ENCODE results near the gene SARM1.

DNA sequence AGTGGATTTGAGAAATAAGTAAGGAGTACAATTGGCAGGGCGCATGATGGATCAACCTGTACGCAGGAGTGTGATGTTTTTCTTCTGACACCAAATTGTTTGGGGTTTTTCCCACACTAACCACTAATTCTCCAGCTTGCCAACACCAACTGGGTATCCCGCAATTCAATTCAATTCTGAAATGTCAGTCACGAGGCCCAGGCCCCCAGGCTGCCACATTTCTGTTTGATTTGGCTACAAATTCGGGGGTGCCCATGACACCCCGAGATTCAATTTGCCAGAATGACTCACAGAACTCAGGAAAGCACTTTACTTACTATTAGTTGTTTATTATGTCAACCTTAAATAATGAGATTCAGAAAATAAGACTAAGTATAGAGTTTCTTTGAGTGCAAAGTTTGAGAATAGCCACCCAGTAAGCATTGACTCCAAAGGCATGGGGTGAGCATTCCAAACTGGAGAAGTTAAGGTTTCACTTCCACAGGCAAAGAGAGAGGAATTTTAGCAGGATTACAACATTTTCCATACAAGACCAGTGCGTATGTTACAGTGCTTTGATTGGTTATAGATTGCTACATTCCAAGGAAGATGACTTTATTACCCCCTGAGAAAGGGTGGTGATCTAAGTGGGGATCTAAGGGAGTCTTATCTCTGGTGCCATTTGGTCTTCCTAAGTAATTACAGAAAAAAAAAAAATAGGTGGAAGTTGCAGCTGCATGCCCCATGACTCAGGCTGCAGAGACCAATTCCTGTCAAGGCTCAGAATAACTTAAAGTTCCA, 23.0 kb downstream of the SARM1 start:
- TF ChIP-seq, protein P1, sequence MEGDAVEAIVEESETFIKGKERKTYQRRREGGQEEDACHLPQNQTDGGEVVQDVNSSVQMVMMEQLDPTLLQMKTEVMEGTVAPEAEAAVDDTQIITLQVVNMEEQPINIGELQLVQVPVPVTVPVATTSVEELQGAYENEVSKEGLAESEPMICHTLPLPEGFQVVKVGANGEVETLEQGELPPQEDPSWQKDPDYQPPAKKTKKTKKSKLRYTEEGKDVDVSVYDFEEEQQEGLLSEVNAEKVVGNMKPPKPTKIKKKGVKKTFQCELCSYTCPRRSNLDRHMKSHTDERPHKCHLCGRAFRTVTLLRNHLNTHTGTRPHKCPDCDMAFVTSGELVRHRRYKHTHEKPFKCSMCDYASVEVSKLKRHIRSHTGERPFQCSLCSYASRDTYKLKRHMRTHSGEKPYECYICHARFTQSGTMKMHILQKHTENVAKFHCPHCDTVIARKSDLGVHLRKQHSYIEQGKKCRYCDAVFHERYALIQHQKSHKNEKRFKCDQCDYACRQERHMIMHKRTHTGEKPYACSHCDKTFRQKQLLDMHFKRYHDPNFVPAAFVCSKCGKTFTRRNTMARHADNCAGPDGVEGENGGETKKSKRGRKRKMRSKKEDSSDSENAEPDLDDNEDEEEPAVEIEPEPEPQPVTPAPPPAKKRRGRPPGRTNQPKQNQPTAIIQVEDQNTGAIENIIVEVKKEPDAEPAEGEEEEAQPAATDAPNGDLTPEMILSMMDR (IDR thresholded peaks at IDR 0.05; ENCODE audit: poor library complexity, severe bottlenecking), result no peak
- TF ChIP-seq EZH2 (IDR thresholded peaks at IDR 0.05; ENCODE audit: borderline replicate concordance, insufficient read depth, low read length, poor library complexity, severe bottlenecking) (no peak), EP300 (conservative IDR thresholded peaks at IDR 0.05; ENCODE audit: poor library complexity, severe bottlenecking) (no peak), POLR2AphosphoS5 (IDR thresholded peaks at IDR 0.05) (no peak), TAF1 (IDR thresholded peaks at IDR 0.05; ENCODE audit: low read depth) (no peak)
- TF ChIP-seq, protein P2, sequence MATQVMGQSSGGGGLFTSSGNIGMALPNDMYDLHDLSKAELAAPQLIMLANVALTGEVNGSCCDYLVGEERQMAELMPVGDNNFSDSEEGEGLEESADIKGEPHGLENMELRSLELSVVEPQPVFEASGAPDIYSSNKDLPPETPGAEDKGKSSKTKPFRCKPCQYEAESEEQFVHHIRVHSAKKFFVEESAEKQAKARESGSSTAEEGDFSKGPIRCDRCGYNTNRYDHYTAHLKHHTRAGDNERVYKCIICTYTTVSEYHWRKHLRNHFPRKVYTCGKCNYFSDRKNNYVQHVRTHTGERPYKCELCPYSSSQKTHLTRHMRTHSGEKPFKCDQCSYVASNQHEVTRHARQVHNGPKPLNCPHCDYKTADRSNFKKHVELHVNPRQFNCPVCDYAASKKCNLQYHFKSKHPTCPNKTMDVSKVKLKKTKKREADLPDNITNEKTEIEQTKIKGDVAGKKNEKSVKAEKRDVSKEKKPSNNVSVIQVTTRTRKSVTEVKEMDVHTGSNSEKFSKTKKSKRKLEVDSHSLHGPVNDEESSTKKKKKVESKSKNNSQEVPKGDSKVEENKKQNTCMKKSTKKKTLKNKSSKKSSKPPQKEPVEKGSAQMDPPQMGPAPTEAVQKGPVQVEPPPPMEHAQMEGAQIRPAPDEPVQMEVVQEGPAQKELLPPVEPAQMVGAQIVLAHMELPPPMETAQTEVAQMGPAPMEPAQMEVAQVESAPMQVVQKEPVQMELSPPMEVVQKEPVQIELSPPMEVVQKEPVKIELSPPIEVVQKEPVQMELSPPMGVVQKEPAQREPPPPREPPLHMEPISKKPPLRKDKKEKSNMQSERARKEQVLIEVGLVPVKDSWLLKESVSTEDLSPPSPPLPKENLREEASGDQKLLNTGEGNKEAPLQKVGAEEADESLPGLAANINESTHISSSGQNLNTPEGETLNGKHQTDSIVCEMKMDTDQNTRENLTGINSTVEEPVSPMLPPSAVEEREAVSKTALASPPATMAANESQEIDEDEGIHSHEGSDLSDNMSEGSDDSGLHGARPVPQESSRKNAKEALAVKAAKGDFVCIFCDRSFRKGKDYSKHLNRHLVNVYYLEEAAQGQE (IDR thresholded peaks at IDR 0.05; ENCODE audit: borderline replicate concordance), result no peak
